HCT116 (cell line): ENCODE results near the gene ABCD1. TPM values are rescaled to one million over a fixed set of nuclear protein-coding genes. Genes with fewer than 3 reads are reported as not detected.

Experiments
- ATAC-seq: fragments of 200-7000 bp; cut with Tn5 transposase; 2 replicates; pipeline ENCODE4 v1.9.1; 2020; ENCODE audit warnings: mild to moderate bottlenecking, moderate library complexity
- BruUV-seq: library from RNA; stranded (reverse); fragments of 400-500 nt; replicated peaks from 2 replicates; lab custom pipeline; 2021; lab: Mats Ljungman, UMichigan
- CTCF ChIA-PET: fragments of 300-600 bp; sonication (Branson Sonifier 250); formaldehyde crosslinking; loops from one replicate; lab custom pipeline; 2021; ENCODE audit warnings: antibody characterized with exemption; lab: Charles Lee
- POLR2A ChIA-PET: fragments of 300-600, 350-600 bp; sonication (Branson Sonifier 250); formaldehyde crosslinking; loops from one replicate; lab custom pipeline; 2021; ENCODE audit warnings: antibody characterized with exemption; lab: Charles Lee
- RAD21 ChIA-PET, 2 experiments: fragments of 300-600 bp; sonication (Branson Sonifier 250); formaldehyde crosslinking; loops; one replicate each; lab custom pipeline; 2023; ENCODE audit warnings: low total read pairs in 2 of 2; ENCODE audit not compliant: uncharacterized antibody in 2 of 2, unreplicated experiment in 2 of 2, low non-redundant PET in 1 of 2; lab: Charles Lee
- DNase-seq: peaks from one replicate; pipeline ENCODE4 v3.0.0-alpha.2; 2010; ENCODE audit warnings: low read depth, low spot score
- H2AFZ ChIP-seq: fragments of 200-600 bp; shearing (Covaris generic), sonication (generic); 2 replicates; pipeline ENCODE4 v1.6.1; 2017; ENCODE audit warnings: low read depth, mixed run types, mixed read lengths, antibody characterized with exemption, low read length; ENCODE audit not compliant: poor library complexity, severe bottlenecking
- H3K27ac ChIP-seq: 2 replicates; pipeline ENCODE4 v1.5.1; 2012; ENCODE audit warnings: low read depth, low read length
- H3K27me3 ChIP-seq: fragments of 200-600 bp; sonication (generic); 2 replicates; pipeline ENCODE4 v1.6.1; 2016; ENCODE audit warnings: mixed run types, low read length, mixed read lengths; ENCODE audit not compliant: insufficient read depth
- H3K36me3 ChIP-seq, 2 experiments: fragments of 200-500 bp in 1 of 2; fragments of 200-600 bp in 1 of 2; sonication (Bioruptor generic) in 1 of 2; sonication (generic) in 1 of 2; 2 replicates each; pipeline versions ENCODE4 v1.5.1 to v1.6.1; 2014 to 2016; ENCODE audit warnings: low read length in 2 of 2, inconsistent platforms in 1 of 2, mixed read lengths in 1 of 2, mixed run types in 1 of 2; ENCODE audit not compliant: insufficient read depth in 2 of 2, control insufficient read depth in 1 of 2
- H3K4me1 ChIP-seq, 2 experiments: fragments of 200-600 bp in 1 of 2; sonication (generic) in 1 of 2; 2 replicates each; pipeline versions ENCODE4 v1.5.1 to v1.6.1; 2012 to 2017; ENCODE audit warnings: low read length in 2 of 2, inconsistent platforms in 1 of 2, mild to moderate bottlenecking in 1 of 2, mixed read lengths in 1 of 2, mixed run types in 1 of 2, moderate library complexity in 1 of 2; ENCODE audit not compliant: insufficient read depth in 2 of 2, control insufficient read depth in 1 of 2
- H3K4me2 ChIP-seq: fragments of 200-600 bp; sonication (generic); 2 replicates; pipeline ENCODE4 v1.6.1; 2017; ENCODE audit warnings: mixed run types, low read length, mixed read lengths
- H3K4me3 ChIP-seq, 2 experiments: fragments of 200-600 bp in 1 of 2; sonication (generic) in 1 of 2; replicated peaks in 1 of 2; 2 replicates each; pipeline ENCODE4 v1.5.1; 2011 to 2016; ENCODE audit warnings: low read length in 2 of 2, control low read depth in 1 of 2, low read depth in 1 of 2, mild to moderate bottlenecking in 1 of 2, mixed read lengths in 1 of 2, mixed run types in 1 of 2
- H3K79me2 ChIP-seq: fragments of 200-600 bp; sonication (generic); 2 replicates; pipeline ENCODE4 v1.6.1; 2017; ENCODE audit warnings: mild to moderate bottlenecking, mixed run types, low read length, moderate library complexity, mixed read lengths; ENCODE audit not compliant: insufficient read depth
- H3K9ac ChIP-seq: fragments of 200-600 bp; sonication (generic); 2 replicates; pipeline ENCODE4 v1.6.1; 2016; ENCODE audit warnings: low read length, mixed read lengths
- H3K9me2 ChIP-seq: fragments of 200-600 bp; sonication (generic), shearing (Covaris generic); 2 replicates; pipeline ENCODE4 v1.6.1; 2017; ENCODE audit warnings: mixed run types, mild to moderate bottlenecking, moderate library complexity; ENCODE audit not compliant: insufficient read depth
- H3K9me3 ChIP-seq, 2 experiments: fragments of 200-500 bp in 1 of 2; fragments of 200-600 bp in 1 of 2; sonication (Bioruptor generic) in 1 of 2; sonication (generic) in 1 of 2; 2 replicates each; pipeline ENCODE4 v1.6.1; 2014 to 2017; ENCODE audit warnings: low read length in 2 of 2, mixed read lengths in 2 of 2, inconsistent platforms in 1 of 2, low read depth in 1 of 2, mild to moderate bottlenecking in 1 of 2, mixed run types in 1 of 2, moderate library complexity in 1 of 2; ENCODE audit not compliant: control insufficient read depth in 1 of 2, insufficient read depth in 1 of 2
- H4K20me1 ChIP-seq: fragments of 200-600 bp; sonication (generic), shearing (Covaris generic); 2 replicates; pipeline ENCODE4 v1.6.1; 2017; ENCODE audit warnings: mixed run types, mild to moderate bottlenecking, moderate library complexity; ENCODE audit not compliant: insufficient read depth
- CBX3 ChIP-seq: IDR thresholded peaks from 2 replicates; pipeline ENCODE4 v1.6.1; 2012; ENCODE audit warnings: low read depth
- ELF1 ChIP-seq: IDR thresholded peaks from 2 replicates; pipeline ENCODE4 v1.6.1; 2012; ENCODE audit warnings: low read depth, borderline replicate concordance
- EZH2phosphoT487 ChIP-seq: fragments of 200-600 bp; IDR thresholded peaks from 2 replicates; pipeline ENCODE4 v1.6.1; 2018; ENCODE audit warnings: antibody characterized with exemption, borderline replicate concordance
- FOSL1 ChIP-seq: IDR thresholded peaks from 2 replicates; pipeline ENCODE4 v1.6.1; 2012; ENCODE audit warnings: low read depth
- JUND ChIP-seq: IDR thresholded peaks from 2 replicates; pipeline ENCODE4 v1.6.1; 2012
- SIN3A ChIP-seq: IDR thresholded peaks from 2 replicates; pipeline ENCODE4 v1.6.1; 2012; ENCODE audit warnings: low read depth
- SRF ChIP-seq: IDR thresholded peaks from 2 replicates; pipeline ENCODE4 v1.6.1; 2012; ENCODE audit warnings: low read depth
- YY1 ChIP-seq: IDR thresholded peaks from 2 replicates; pipeline ENCODE4 v1.6.1; 2011; ENCODE audit warnings: low read length, low read depth, moderate library complexity, mild to moderate bottlenecking; ENCODE audit not compliant: insufficient replicate concordance; ENCODE audit errors: extremely low read depth
- ZNF274 ChIP-seq: fragments of 200-500 bp; sonication (Bioruptor generic); IDR thresholded peaks from 2 replicates; pipeline ENCODE4 v1.6.1; 2014; ENCODE audit warnings: mild to moderate bottlenecking, low read depth, low read length, inconsistent platforms
- intact Hi-C: fragments of 100-400 bp; cut with micrococcal nuclease; formaldehyde crosslinking; loops from 2 replicates; pipeline ENCODE4 v1.10.0; 2022
- total RNA-seq: library from RNA; stranded (reverse); gene quantifications from one replicate; pipeline ENCODE4 v1.2.1, GENCODE V29; 2021; ENCODE audit not compliant: unreplicated experiment
- TF ChIP-seq, protein P1 (sequence below), 3 experiments: fragments of 200-600 bp in 1 of 3; sonication (generic) in 1 of 3; IDR thresholded peaks in 2 of 3; conservative IDR thresholded peaks in 1 of 3; 2 replicates each; pipeline ENCODE4 v1.5.1; 2012 to 2017; ENCODE audit warnings: low read depth in 2 of 3, low read length in 2 of 3, antibody characterized with exemption in 1 of 3, borderline replicate concordance in 1 of 3, control low read depth in 1 of 3, mild to moderate bottlenecking in 1 of 3, mixed read lengths in 1 of 3, mixed run types in 1 of 3, moderate library complexity in 1 of 3; ENCODE audit not compliant: insufficient read depth in 1 of 3
- TF ChIP-seq, protein P2 (sequence below): IDR thresholded peaks from 2 replicates; pipeline ENCODE4 v1.6.1; 2012
- TF ChIP-seq, protein P3 (sequence below): IDR thresholded peaks from 2 replicates; pipeline ENCODE4 v1.6.1; 2012; ENCODE audit warnings: low read depth

Gene ABCD1
- total RNA-seq, 1 experiment from 2014 or later = 7.1 TPM

DNA sequence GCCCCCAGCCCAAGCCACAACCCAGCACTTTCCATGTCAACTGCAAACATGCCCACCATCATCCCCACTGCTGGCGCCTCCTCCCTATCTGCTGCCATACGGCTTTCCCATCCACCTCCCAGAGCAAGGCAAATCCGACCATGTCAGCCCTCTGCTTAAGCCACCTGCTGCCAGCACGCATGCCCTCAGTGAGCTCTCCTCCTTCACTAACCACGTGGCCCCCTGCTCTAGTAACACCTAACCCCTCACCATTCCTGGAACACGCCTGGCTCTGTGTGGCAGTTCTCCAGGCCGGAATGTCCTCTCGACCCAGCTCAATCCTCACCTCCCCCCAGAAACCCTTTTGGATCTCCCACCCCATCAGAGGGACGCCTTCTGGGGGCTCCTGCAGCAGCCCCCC is 17.9 kb upstream of the ABCD1 start:
- TF ChIP-seq YY1 (no peak), EZH2phosphoT487 (no peak), SIN3A (no peak), CBX3 (no peak), ZNF274 (no peak), FOSL1 (no peak), ELF1 (no peak), JUND (no peak), SRF (no peak)
- TF ChIP-seq, protein P1, sequence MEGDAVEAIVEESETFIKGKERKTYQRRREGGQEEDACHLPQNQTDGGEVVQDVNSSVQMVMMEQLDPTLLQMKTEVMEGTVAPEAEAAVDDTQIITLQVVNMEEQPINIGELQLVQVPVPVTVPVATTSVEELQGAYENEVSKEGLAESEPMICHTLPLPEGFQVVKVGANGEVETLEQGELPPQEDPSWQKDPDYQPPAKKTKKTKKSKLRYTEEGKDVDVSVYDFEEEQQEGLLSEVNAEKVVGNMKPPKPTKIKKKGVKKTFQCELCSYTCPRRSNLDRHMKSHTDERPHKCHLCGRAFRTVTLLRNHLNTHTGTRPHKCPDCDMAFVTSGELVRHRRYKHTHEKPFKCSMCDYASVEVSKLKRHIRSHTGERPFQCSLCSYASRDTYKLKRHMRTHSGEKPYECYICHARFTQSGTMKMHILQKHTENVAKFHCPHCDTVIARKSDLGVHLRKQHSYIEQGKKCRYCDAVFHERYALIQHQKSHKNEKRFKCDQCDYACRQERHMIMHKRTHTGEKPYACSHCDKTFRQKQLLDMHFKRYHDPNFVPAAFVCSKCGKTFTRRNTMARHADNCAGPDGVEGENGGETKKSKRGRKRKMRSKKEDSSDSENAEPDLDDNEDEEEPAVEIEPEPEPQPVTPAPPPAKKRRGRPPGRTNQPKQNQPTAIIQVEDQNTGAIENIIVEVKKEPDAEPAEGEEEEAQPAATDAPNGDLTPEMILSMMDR (IDR thresholded peaks at IDR 0.05 in 2 of 3, conservative IDR thresholded peaks at IDR 0.05 in 1 of 3; ENCODE audit: borderline replicate concordance in 1 of 3, insufficient read depth in 1 of 3, low read depth in 2 of 3, low read length in 2 of 3) = no peak
- TF ChIP-seq, protein P2, sequence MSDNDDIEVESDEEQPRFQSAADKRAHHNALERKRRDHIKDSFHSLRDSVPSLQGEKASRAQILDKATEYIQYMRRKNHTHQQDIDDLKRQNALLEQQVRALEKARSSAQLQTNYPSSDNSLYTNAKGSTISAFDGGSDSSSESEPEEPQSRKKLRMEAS = no peak
- TF ChIP-seq, protein P3, sequence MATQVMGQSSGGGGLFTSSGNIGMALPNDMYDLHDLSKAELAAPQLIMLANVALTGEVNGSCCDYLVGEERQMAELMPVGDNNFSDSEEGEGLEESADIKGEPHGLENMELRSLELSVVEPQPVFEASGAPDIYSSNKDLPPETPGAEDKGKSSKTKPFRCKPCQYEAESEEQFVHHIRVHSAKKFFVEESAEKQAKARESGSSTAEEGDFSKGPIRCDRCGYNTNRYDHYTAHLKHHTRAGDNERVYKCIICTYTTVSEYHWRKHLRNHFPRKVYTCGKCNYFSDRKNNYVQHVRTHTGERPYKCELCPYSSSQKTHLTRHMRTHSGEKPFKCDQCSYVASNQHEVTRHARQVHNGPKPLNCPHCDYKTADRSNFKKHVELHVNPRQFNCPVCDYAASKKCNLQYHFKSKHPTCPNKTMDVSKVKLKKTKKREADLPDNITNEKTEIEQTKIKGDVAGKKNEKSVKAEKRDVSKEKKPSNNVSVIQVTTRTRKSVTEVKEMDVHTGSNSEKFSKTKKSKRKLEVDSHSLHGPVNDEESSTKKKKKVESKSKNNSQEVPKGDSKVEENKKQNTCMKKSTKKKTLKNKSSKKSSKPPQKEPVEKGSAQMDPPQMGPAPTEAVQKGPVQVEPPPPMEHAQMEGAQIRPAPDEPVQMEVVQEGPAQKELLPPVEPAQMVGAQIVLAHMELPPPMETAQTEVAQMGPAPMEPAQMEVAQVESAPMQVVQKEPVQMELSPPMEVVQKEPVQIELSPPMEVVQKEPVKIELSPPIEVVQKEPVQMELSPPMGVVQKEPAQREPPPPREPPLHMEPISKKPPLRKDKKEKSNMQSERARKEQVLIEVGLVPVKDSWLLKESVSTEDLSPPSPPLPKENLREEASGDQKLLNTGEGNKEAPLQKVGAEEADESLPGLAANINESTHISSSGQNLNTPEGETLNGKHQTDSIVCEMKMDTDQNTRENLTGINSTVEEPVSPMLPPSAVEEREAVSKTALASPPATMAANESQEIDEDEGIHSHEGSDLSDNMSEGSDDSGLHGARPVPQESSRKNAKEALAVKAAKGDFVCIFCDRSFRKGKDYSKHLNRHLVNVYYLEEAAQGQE = no peak
- no peak overlapping the region for H3K9ac ChIP-seq
- no peaks in the 10 kb centered on the region for H3K9me2 ChIP-seq
- H4K20me1 ChIP-seq = no peaks in the 10 kb centered on the region
- no peak overlapping the region for H3K4me2 ChIP-seq
- no peaks in the 10 kb centered on the region for H3K9me3 ChIP-seq
- H2AFZ ChIP-seq = no peak overlapping the region
- H3K79me2 ChIP-seq = peaks cover 13% of the 10 kb centered on the region; the same call in 1 of the 2 replicates
- H3K4me3 ChIP-seq = no peak overlapping the region
- ChIA-PET POLR2A (no interaction called here), RAD21 (no interaction called here), CTCF (no interaction called here)
- intact Hi-C loops = loop anchor here (5.0 kb wide), 1 partner anchor 149 kb away; no protein-coding TSS in a partner anchor
- peaks cover 0 to 7% of the 10 kb centered on the region in 2 experiments; a peak in 1 of 4 replicates for H3K4me1 ChIP-seq
- H3K27ac ChIP-seq = no peak overlapping the region
- H3K27me3 ChIP-seq = no peaks in the 10 kb centered on the region
- no TSS peak for BruUV-seq
- ATAC-seq (no peak), DNase-seq (no peak)
- H3K36me3 ChIP-seq = no peaks in the 10 kb centered on the region; a peak in 1 of 4 replicates
